ENCODE measurements around the gene RNF208.
"Not testable (repeated sequence)": the region's sequence is repeated elsewhere in the genome, so short reads cannot be mapped to it uniquely, and the experiment has no call there.

RNF208 gene

GRCh38 chr9:137252555-137253506 lies 30.8 kb upstream of the RNF208 start:
- DNase-seq = no peak

GRCh38 chr9:137251490-137252268 lies 29.6 kb upstream of the RNF208 start:
- no peak for DNase-seq

- no peak for DNase-seq
Observed at GRCh38 chr9:137251194-137251461, 29.1 kb upstream of the RNF208 start, which contains the start of gene STPG3. TSS of gene STPG3 (plus strand) at chr9:137251286. CDS start at chr9:137251287, 1 bp downstream.

- DNase-seq = no peak
Observed at GRCh38 chr9:137250329-137251193, 28.5 kb upstream of the RNF208 start.

- no peak for DNase-seq
Observed at GRCh38 chr9:137247916-137248175, 25.8 kb upstream of the RNF208 start.

- no peak for DNase-seq
Observed at GRCh38 chr9:137247135-137247915, 25.3 kb upstream of the RNF208 start.

GRCh38 chr9:137245450-137246421 lies 23.7 kb upstream of the RNF208 start:
- DNase-seq = peak; percentile 46

GRCh38 chr9:137244486-137245449 lies 22.7 kb upstream of the RNF208 start:
- no peak for DNase-seq

GRCh38 chr9:137243626-137244485 lies 21.8 kb upstream of the RNF208 start:
- no peak for DNase-seq

- not testable (repeated sequence) for DNase-seq
Observed at GRCh38 chr9:137243266-137243625, 21.2 kb upstream of the RNF208 start.

GRCh38 chr9:137242269-137243203 lies 20.5 kb upstream of the RNF208 start:
- DNase-seq = no peak

- DNase-seq = no peak
Observed at GRCh38 chr9:137241490-137242268, 19.6 kb upstream of the RNF208 start.

GRCh38 chr9:137240841-137241489 lies 18.9 kb upstream of the RNF208 start, which contains the start of gene TUBB4B:
TSS of gene TUBB4B (plus strand) at chr9:137241287. CDS start at chr9:137241361, 74 bp downstream.
- DNase-seq = peak; percentile 99

- peak; percentile 28 for DNase-seq
Observed at GRCh38 chr9:137240318-137240840, 18.3 kb upstream of the RNF208 start.

GRCh38 chr9:137239541-137240200 lies 17.6 kb upstream of the RNF208 start:
- DNase-seq = not testable (repeated sequence)

Measured in NCI-H1694 (cell line).